NCI-H1417 (cell line): Measurements from ENCODE around the gene PTPRK.

ENCODE experiments used
- DNase-seq, 3 experiments: peaks; one replicate each; lab custom pipeline; 2025; lab: John Stamatoyannopoulos, UW

PTPRK gene

GRCh38 chr6:128520436-128521281 is at the start of gene PTPRK:
TSS of gene PTPRK (minus strand) at chr6:128520599. CDS start at chr6:128520358, 241 bp downstream.
- peak; percentile 78 to 89 (median 87) for DNase-seq

GRCh38 chr6:128567029-128567428 is 46.6 kb upstream of the PTPRK start:
- DNase-seq = no peak

DNA sequence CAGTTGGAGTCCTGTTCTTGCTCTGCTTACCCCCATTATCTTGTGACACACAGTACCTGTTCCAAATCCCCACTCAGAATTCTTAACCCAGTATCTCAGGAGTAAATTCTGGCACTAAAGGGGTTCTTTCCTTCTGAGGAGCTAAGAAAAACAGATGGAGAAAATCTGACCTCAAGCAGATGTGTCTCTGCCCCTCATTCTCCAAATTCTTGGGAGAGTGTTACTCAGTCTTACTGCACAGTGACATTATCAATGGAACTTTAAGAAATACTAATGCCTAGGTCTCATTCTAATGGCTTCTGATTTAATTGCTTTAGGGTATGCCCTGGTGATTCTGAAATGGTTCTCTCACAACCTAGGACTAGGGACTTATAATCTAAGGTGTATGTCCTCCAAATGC is 40.6 kb upstream of the PTPRK start:
- DNase-seq = no peak

DNA sequence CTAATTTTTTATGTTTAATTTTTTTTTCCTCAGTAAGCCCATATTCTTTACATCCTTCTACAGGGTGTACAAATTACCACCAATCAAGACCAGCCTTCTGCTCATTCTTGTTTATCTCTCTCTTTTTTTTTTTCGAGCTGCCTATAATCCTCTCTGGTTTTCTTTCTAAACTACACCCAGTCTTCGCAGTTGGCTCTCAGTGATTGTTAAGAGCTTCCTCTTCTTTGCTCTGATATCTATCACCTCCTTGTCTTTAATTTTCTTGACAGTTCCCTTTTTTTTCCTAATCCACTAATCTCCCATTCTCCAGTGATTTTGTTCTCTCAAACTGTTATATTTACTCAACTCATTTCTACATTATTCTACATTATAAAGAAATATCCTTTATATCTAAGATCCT is 38.5 kb upstream of the PTPRK start:
- no peak for DNase-seq

DNA sequence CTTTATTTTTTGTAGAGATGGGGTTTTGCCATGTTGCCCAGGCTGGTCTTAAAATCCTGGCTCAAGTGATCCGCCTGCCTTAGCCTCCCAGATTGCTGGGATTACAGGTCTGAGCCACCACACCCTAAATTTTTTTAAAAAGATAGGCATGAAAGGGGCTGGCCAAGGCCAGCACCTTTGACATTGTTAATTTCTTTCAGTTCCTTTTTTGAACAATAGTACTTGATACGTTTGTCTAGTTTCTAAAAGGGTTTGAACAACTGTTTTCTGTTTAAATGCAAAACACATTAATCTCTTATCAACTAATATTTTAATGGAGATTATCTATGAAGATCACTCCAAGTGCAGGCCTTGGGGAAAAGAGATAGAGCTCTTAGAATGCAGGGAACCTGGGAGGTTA is 37.6 kb upstream of the PTPRK start:
- DNase-seq = no peak

GRCh38 chr6:128557081-128557480 is 36.7 kb upstream of the PTPRK start:
- no peak for DNase-seq

GRCh38 chr6:128554302-128554701 is 33.9 kb upstream of the PTPRK start:
- peak in 1 of 3 experiments; percentile 38 for DNase-seq

DNA sequence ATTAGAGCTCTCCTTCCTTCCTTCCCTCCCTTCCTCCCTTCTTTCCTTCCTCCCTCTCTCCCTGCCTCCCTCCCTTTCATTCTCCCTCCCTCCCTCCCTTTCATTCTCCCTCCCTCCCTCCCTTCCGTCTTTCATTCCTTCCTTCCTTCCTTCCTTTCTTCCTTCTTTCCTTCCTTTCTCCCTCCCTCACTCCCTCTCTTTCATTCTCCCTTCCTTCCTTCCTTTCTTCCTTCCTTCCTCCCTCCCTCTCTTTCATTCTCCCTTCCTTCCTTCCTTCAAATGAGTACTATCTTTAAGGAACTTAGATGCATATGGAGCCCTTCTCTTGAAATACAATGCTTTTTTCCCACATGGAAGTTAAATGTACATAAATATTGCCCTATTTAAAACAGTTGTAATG is 20.9 kb upstream of the PTPRK start:
- no peak for DNase-seq

DNA sequence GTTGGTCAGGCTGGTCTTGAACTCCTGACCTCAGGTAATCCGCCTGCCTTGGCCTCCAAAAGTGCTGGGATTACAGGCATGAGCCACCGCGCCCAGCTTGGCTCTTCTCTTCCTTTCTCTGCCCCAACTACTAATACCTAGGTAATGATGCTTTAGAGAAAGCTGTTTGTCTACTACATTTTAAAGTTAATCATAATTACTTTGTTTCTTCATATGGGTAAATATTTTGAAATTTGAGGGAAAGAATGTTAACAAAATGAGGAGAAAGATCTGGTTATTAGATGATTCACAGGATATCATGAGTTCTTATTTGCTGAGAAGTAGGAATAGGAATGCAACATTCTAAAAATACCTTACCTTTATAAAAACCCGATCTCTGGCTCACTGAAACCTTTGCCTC is 18.4 kb upstream of the PTPRK start:
- DNase-seq = no peak

DNA sequence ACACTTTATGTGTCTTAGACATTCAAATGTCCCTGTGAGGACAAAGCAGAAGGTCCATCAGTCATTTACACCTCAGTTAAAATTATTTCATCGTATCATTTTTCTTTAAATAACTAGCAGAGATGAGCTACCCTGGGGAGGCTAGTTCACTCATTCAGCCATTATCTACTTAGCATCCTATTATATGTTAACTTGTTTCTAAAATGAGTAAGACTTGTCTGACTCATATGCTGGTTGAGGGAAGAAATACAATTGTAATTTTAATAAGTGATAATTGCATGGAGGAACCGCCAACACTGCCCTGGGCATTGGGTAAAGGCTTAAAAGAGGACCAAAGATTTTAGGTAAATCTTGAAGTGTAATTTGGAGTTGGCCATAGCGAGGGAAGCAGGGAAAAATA is 12.4 kb upstream of the PTPRK start:
- no peak for DNase-seq

GRCh38 chr6:128532136-128532535 is 11.7 kb upstream of the PTPRK start:
- DNase-seq = peak in 2 of 3 experiments; percentile 41 to 84

GRCh38 chr6:128531696-128532095 is 11.3 kb upstream of the PTPRK start:
- peak in 2 of 3 experiments; percentile 41 to 84 for DNase-seq

GRCh38 chr6:128528241-128528640 is 7.8 kb upstream of the PTPRK start:
- no peak for DNase-seq

DNA sequence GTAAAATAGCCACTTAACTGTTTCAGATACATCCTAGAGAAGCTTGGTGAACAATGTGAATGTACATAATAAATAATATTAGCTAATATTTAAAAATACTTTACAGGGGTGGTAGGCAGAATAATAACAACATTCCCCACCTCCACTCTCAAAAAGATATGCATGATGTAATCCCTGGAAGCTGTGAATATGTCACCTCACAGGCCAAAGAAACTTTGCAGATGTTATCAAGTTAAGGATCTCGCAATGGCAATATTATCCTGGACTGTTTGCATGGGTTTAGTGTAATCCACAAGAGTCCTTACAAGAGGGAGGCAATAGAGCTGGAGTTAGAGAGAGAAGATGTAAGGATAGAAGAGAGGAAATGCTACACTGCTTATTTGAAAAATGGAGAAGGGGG is 7.0 kb upstream of the PTPRK start:
- no peak for DNase-seq

DNA sequence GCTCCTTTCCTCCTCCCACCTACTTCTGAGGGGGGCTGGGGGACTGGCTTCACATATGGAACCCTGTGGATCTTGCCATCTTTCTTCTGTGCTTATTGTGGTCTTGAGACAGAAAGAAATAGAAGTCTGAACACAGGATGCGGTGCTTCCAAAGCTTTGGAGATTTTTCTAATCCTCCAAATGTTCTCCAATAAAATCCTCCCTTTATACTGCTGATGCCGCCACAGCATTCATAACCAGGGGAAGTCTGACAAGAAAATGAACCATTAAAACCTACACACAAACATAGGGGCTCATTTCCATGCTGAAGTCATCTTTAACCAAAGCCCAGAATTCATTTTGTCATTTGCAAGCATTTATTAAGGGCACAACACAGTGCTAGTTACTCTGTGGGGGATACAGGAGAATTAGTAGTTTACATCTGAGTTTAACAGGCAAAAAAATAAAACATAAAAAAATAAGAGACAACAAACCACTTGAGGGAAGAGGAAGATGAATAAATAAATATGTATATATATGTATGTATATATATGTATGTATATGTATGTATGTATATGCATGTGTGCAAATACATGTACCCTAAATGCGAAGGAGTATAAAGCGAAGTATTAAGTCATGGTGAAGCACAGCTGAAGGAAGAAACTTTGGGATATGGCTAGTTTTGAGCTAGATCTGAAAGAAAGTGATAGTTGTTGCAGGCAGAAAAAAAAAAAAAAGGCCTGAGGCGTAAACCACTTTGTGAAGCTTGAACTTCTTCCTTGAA is 5.9 kb upstream of the PTPRK start:
- no peak for DNase-seq

GRCh38 chr6:128525406-128525805 is 5.0 kb upstream of the PTPRK start:
- DNase-seq = peak in 1 of 3 experiments; percentile 39

- DNase-seq = no peak
Observed at GRCh38 chr6:128521282-128521632, 858 bp upstream of the PTPRK start.

GRCh38 chr6:128519931-128520435 is 416 bp downstream of the PTPRK start:
- DNase-seq = peak in 2 of 3 experiments; percentile 38 to 84

GRCh38 chr6:128519132-128519930 is 1.1 kb downstream of the PTPRK start:
- peak; percentile 8 to 78 (median 71) for DNase-seq

DNA sequence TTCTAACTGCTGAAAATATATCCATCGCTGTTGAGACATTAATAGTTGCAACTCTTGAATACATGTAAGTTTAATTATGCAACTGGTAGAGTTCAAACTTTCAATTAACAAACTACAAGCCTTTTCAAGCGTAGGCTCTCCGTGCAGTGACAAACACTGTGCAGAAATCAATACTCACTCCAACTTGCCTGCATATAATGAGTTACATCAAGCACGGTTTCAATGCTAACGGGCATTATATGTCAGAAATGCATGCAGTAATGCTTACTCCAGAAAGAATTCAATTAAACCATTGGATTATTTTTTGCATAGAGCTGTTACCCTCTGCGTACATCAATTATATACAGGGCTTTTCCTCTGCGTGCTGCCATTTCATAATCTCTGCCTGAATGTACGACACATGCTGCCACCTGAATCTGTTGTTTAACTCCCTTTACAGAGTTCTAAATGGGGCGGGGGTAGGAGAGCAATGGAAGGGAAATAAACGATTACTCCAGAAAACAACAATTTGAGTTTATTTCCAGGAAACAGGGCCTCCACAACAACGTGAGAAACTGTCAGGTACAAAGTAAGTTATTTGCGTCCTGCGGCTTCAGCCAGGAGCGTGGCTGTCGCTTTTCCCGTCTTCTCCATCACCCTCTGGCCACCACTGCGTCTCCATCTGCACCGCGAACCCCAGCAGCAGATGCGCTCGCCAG is 1.8 kb downstream of the PTPRK start:
- peak in 2 of 3 experiments; percentile 59 to 74 for DNase-seq

GRCh38 chr6:128517124-128517523 is 3.3 kb downstream of the PTPRK start:
- no peak for DNase-seq
